H1 (cell line): ENCODE data around the gene SPR. TPM values are rescaled to one million over a fixed set of nuclear protein-coding genes. Genes with fewer than 3 reads are reported as not detected.

Experiments used
- BRCA1 ChIP-seq: IDR thresholded peaks from 2 replicates; pipeline ENCODE4 v1.6.1; 2012; ENCODE audit warnings: low read depth, low read length, improper control_type of control experiment
- CHD1 ChIP-seq: IDR thresholded peaks from 2 replicates; pipeline ENCODE4 v1.6.1; 2012; ENCODE audit warnings: low read depth, low read length, improper control_type of control experiment
- HDAC2 ChIP-seq, 2 experiments: fragments of 300-600 bp in 1 of 2; sonication (generic) in 1 of 2; IDR thresholded peaks; 2 replicates each; pipeline ENCODE4 v1.6.1; 2011 to 2012; ENCODE audit warnings: low read depth in 2 of 2, low read length in 2 of 2, mild to moderate bottlenecking in 2 of 2, moderate library complexity in 2 of 2, borderline replicate concordance in 1 of 2, inconsistent platforms in 1 of 2
- POU5F1 ChIP-seq: IDR thresholded peaks from 2 replicates; pipeline ENCODE4 v1.6.1; 2011; ENCODE audit warnings: low read depth, mild to moderate bottlenecking, low read length, moderate library complexity
- RBBP5 ChIP-seq: IDR thresholded peaks from 2 replicates; pipeline ENCODE4 v1.7.1; 2012; ENCODE audit warnings: low read depth, mild to moderate bottlenecking, inconsistent platforms, low read length, moderate library complexity, borderline replicate concordance
- SP2 ChIP-seq: IDR thresholded peaks from 2 replicates; pipeline ENCODE4 v1.6.1; 2012; ENCODE audit warnings: mild to moderate bottlenecking, low read length, inconsistent platforms
- TBP ChIP-seq: IDR thresholded peaks from 2 replicates; pipeline ENCODE4 v1.6.1; 2011; ENCODE audit warnings: low read depth, low read length, improper control_type of control experiment
- polyA plus RNA-seq, 7 experiments: library from polyadenylated mRNA; depleted of rRNA in 3 of 7; stranded (reverse) in 5 of 7; unstranded in 2 of 7; fragments of >200 nt in 5 of 7; fragments of 200-250 nt in 2 of 7; gene quantifications; 1 replicate in 5 of 7; 2 replicates in 1 of 7; 4 replicates in 1 of 7; pipeline versions ENCODE4 v1.2.1 to v1.2.3, GENCODE V29; 2011 to 2013; ENCODE audit warnings: missing spikeins in 2 of 7, mixed read lengths in 2 of 7
- total RNA-seq: library from RNA; stranded (reverse); fragmentation: NEBNext Ultra II Directional; extraction: Animal tissue kit (Norgen Biotek cat#: 25700); gene quantifications from 2 replicates; pipeline ENCODE4 v1.2.1, GENCODE V29; 2021

Gene SPR
- total and polyA plus RNA-seq, 2 of the 8 experiments (the other 6 are each of a cell fraction or from before 2014, with no cell fraction given) = 4.5 to 11.5 TPM

GRCh38 chr2:72929010-72929409 is 41.8 kb downstream of the SPR start (continued):
- no peak for TF ChIP-seq HDAC2 (IDR thresholded peaks at IDR 0.05; ENCODE audit: borderline replicate concordance in 1 of 2, low read depth in 2 of 2, low read length in 2 of 2)
- TF ChIP-seq SP2 = no peak
- no peak for TF ChIP-seq BRCA1
- TF ChIP-seq CHD1 = no peak
- no peak for TF ChIP-seq POU5F1
- no peak for TF ChIP-seq TBP
- no peak for TF ChIP-seq RBBP5
- TF ChIP-seq, all 59 proteins: peak for 0
